Measurements from ENCODE around the gene EZR. TPM values are rescaled to one million over a fixed set of nuclear protein-coding genes. Genes with fewer than 3 reads are reported as not detected.

The EZR gene
- total and polyA plus RNA-seq, 9 of the 15 experiments (the other 6 are each of a cell fraction or from before 2014, with no cell fraction given), result 36.5 to 162 (median 104) TPM

GRCh38 chr6:158853880-158854213 is 34.7 kb upstream of the EZR start:
- no peaks in the 10 kb centered on the region; the same call in 1 of the 2 replicates for H3K9me3 ChIP-seq (replicated peaks; ENCODE audit: control insufficient read depth, insufficient read depth, low read depth, low read length)
- intact Hi-C loops (cut with micrococcal nuclease), result loop anchor here (1.0 kb wide), 3 partner anchors 15 to 37 kb away; no protein-coding TSS in a partner anchor
- CTCF ChIA-PET (ENCODE audit: low intra/inter-chr PET ratio), result interaction anchor here (0.7 kb wide), 1 partner anchor 150 kb away, joined by 3 read pairs; no protein-coding TSS in a partner anchor
- H3K9me1 ChIP-seq (ENCODE audit: control insufficient read depth, insufficient read depth, low read length), result peaks cover 8% of the 10 kb centered on the region
- POLR2A ChIA-PET, result interaction anchor here (0.5 to 2.9 kb wide), 13 partner anchors 7 to 108 kb away, joined by 3 to 22 read pairs (median 4); no protein-coding TSS in a partner anchor
- peak; percentile 5 for ATAC-seq
- peaks cover 8% of the 10 kb centered on the region; the same call in 2 of the 3 replicates for H3K79me2 ChIP-seq (ENCODE audit: control insufficient read depth, insufficient read depth, low read length)
- peak overlapping the region; percentile 81 for H2AFZ ChIP-seq (ENCODE audit: low read depth, low read length)
- H3K27ac ChIP-seq (ENCODE audit: extremely low read depth, low read depth, low read length), result peak overlapping the region; percentile 89
- TSS peak; percentile 93 for BruUV-seq (replicated peaks)
- DNase-seq (ENCODE audit: extremely low read depth in 1 of 4, low spot score in 3 of 4), result peak in 2 of 4 experiments; percentile 43 to 45
- H3K9ac ChIP-seq (ENCODE audit: insufficient read depth in 1 of 2, low read depth in 2 of 2, low read length in 2 of 2), result peak overlapping the region; percentile 75; a peak in 3 of 4 replicates
- H3K4me2 ChIP-seq (ENCODE audit: insufficient read depth, low read length), result peak overlapping the region; percentile 99
- WGBS (ENCODE audit: insufficient coverage, low coverage, missing lambda C conversion rate), result 7% methylated on average over 6 of the region's 6 CpGs
- peak overlapping the region; percentile 24 for H3K4me3 ChIP-seq
- H3K4me1 ChIP-seq (replicated peaks in 1 of 2; ENCODE audit: control insufficient read depth in 2 of 2, insufficient read depth in 2 of 2, low read length in 2 of 2), result peaks cover 29 to 55% of the 10 kb centered on the region in 2 experiments
- FAIRE-seq, result no peak
- TF ChIP-seq CHCHD3 (CRISPR knock-in tag; IDR thresholded peaks at IDR 0.05), result no peak
- no peak for TF ChIP-seq HDGF (IDR thresholded peaks at IDR 0.05)
- 0 out of 2 replicates have a peak, but pooled peaks have one; percentile 0 for TF ChIP-seq SUPT5H (IDR thresholded peaks at IDR 0.05)
- TF ChIP-seq GTF2E2 (tag; IDR thresholded peaks at IDR 0.05), result peak; percentile 88; the same call in 1 of the 2 replicates
- TF ChIP-seq ZNF586 (CRISPR knock-in tag; conservative IDR thresholded peaks at IDR 0.05), result no peak
- TF ChIP-seq DPF2 (IDR thresholded peaks at IDR 0.05), result no peak
- TF ChIP-seq IRF2 (CRISPR knock-in tag; IDR thresholded peaks at IDR 0.05), result no peak
- TF ChIP-seq GABPA (tag; conservative IDR thresholded peaks at IDR 0.05; ENCODE audit: low read depth), result 0 out of 2 replicates have a peak, but pooled peaks have one; percentile 25
- TF ChIP-seq, protein P1, sequence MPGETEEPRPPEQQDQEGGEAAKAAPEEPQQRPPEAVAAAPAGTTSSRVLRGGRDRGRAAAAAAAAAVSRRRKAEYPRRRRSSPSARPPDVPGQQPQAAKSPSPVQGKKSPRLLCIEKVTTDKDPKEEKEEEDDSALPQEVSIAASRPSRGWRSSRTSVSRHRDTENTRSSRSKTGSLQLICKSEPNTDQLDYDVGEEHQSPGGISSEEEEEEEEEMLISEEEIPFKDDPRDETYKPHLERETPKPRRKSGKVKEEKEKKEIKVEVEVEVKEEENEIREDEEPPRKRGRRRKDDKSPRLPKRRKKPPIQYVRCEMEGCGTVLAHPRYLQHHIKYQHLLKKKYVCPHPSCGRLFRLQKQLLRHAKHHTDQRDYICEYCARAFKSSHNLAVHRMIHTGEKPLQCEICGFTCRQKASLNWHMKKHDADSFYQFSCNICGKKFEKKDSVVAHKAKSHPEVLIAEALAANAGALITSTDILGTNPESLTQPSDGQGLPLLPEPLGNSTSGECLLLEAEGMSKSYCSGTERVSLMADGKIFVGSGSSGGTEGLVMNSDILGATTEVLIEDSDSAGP (CRISPR knock-in tag; IDR thresholded peaks at IDR 0.05), result 0 out of 2 replicates have a peak, but pooled peaks have one; percentile 13
- TF ChIP-seq KDM5B (IDR thresholded peaks at IDR 0.05; ENCODE audit: insufficient replicate concordance, low read depth, low read length), result peak; percentile 64
- TF ChIP-seq CHD1 (IDR thresholded peaks at IDR 0.05; ENCODE audit: low read length), result peak; percentile 27
- TF ChIP-seq KAT7 (CRISPR knock-in tag; IDR thresholded peaks at IDR 0.05; ENCODE audit: borderline replicate concordance), result peak; percentile 67; the same call in 1 of the 2 replicates
- TF ChIP-seq E2F4 (CRISPR knock-in tag; IDR thresholded peaks at IDR 0.05; ENCODE audit: low read depth), result 0 out of 2 replicates have a peak, but pooled peaks have one; percentile 17
- no peak for TF ChIP-seq RFX7 (CRISPR knock-in tag; IDR thresholded peaks at IDR 0.05)
- TF ChIP-seq PRDM10 (IDR thresholded peaks at IDR 0.05; ENCODE audit: partially characterized antibody), result peak; percentile 2
- no peak for TF ChIP-seq SMARCA4 (IDR thresholded peaks at IDR 0.05)
- H4K20me1 ChIP-seq (replicated peaks; ENCODE audit: control insufficient read depth, insufficient read depth, low read length), result no peaks in the 10 kb centered on the region
- no peaks in the 10 kb centered on the region; a peak in 1 of 5 replicates for H3K27me3 ChIP-seq (ENCODE audit: control insufficient read depth in 2 of 2, insufficient read depth in 2 of 2, low read length in 2 of 2)
- in situ Hi-C loops (cut with MboI), result no loop called here
- no peaks in the 10 kb centered on the region for H3K36me3 ChIP-seq (ENCODE audit: control insufficient read depth, insufficient read depth, low read length)
